ENCODE results near the gene ZNF507. TPM values are rescaled to one million over a fixed set of nuclear protein-coding genes. Genes with fewer than 3 reads are reported as not detected.

The ZNF507 gene
- total and polyA plus RNA-seq, 2 of the 8 experiments (the other 6 are each of a cell fraction or from before 2014, with no cell fraction given): 8.6 to 28.8 TPM

DNA sequence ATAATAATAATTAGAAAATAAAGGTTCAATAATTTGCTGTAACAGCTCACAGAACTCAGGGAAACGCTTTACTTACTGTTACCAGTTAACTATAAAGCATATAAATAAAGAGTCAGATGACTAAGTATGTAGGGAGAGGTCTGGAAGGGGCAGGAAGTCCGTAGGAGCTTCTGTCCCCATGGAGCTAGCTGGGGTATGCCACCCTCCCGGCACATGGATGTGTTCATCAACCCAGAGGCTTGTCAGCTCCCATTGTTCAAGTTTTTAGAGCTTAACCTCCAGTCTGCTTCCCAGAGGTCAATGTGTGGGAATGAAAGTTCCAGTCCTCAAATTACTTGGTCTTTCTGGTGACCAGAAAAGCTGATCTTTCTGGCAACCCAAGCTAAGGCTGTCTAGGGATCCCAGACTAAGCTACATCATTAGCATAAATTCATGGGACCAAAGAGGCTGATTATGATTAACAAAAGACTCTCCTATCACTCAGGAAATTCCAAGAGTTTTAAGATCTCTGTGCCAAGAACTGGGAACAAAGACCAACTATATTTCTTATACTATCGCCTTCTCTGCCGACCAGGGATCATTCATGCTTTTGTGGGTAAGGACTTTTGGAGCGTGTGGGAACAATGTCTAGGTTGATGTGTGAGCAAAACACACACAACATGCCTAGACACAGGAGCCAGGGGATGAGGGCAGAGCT, 31.7 kb upstream of the ZNF507 start:
- Histone ChIP-seq H2BK5ac (ENCODE audit: low read depth, low read length) (no peak overlapping the region), H3K56ac (replicated peaks; ENCODE audit: insufficient read length, low read depth, low read length) (no peak overlapping the region), H3K27ac (ENCODE audit: low read depth, low read length) (no peak overlapping the region), H4K5ac (ENCODE audit: insufficient read length, low read depth, low read length) (no peak overlapping the region), H3K4me2 (ENCODE audit: insufficient read depth in 1 of 2, low read depth in 2 of 2, low read length in 2 of 2) (no peak overlapping the region), H3K9me3 (ENCODE audit: insufficient read depth in 2 of 2, low read depth in 1 of 2, low read length in 1 of 2) (no peaks in the 10 kb centered on the region), H3K23ac (ENCODE audit: insufficient read length) (no peak overlapping the region), H3K9ac (replicated peaks in 1 of 4; ENCODE audit: extremely low read depth in 1 of 4, low read depth in 3 of 4, low read length in 3 of 4) (no peak overlapping the region), H3K18ac (ENCODE audit: extremely low read depth, low read length) (no peak overlapping the region), H2BK15ac (ENCODE audit: low read length) (no peak overlapping the region), H4K8ac (ENCODE audit: extremely low read depth, insufficient read depth, low read length) (no peak overlapping the region), H2AK5ac (ENCODE audit: low read depth, low read length) (no peak overlapping the region), H3K27me3 (replicated peaks in 1 of 4; ENCODE audit: control insufficient read depth in 3 of 4, extremely low read depth in 1 of 4, insufficient read depth in 3 of 4, low read length in 3 of 4) (no peaks in the 10 kb centered on the region), H4K91ac (replicated peaks; ENCODE audit: insufficient read length, low read length) (no peak overlapping the region), H2AFZ (ENCODE audit: low read length) (no peak overlapping the region), H3K36me3 (ENCODE audit: control insufficient read depth in 2 of 4, insufficient read depth in 4 of 4, low read length in 3 of 4) (no peaks in the 10 kb centered on the region), H3K79me1 (ENCODE audit: low read depth, low read length) (no peaks in the 10 kb centered on the region), H3K14ac (ENCODE audit: insufficient read length) (no peak overlapping the region), H3K4ac (replicated peaks; ENCODE audit: insufficient read length, low read depth, low read length) (no peak overlapping the region), H2BK20ac (ENCODE audit: low read length) (no peak overlapping the region), H2BK120ac (replicated peaks; ENCODE audit: low read depth, low read length) (no peak overlapping the region), H4K20me1 (replicated peaks in 1 of 2; ENCODE audit: control insufficient read depth in 1 of 2, insufficient read depth in 2 of 2, low read length in 2 of 2) (no peaks in the 10 kb centered on the region), H3K79me2 (ENCODE audit: control insufficient read depth in 1 of 2, insufficient read depth in 2 of 2, low read length in 2 of 2) (no peaks in the 10 kb centered on the region), H3K4me1 (replicated peaks in 1 of 4; ENCODE audit: control insufficient read depth in 3 of 4, insufficient read depth in 4 of 4, low read length in 3 of 4) (peaks cover 0 to 2% (median 0%) of the 10 kb centered on the region in 4 experiments; a peak in 1 of 7 replicates), H3K4me3 (ENCODE audit: extremely low read depth in 1 of 4, insufficient read depth in 2 of 4, low read depth in 3 of 4, low read length in 4 of 4) (no peak overlapping the region), H2BK12ac (ENCODE audit: low read depth, low read length) (0 out of 2 replicates have a peak overlapping the region, but pooled peaks have one; percentile 22), H3K23me2 (ENCODE audit: low read depth, low read length) (no peaks in the 10 kb centered on the region)
- FAIRE-seq (no peak), DNase-seq (ENCODE audit: low read depth in 1 of 2, low spot score in 2 of 2) (no peak)
- CTCF ChIA-PET (ENCODE audit: partially characterized antibody): interaction anchor here (0.6 to 1.6 kb wide), 2 partner anchors 26 to 139 kb away, joined by 3 to 4 read pairs; no protein-coding TSS in a partner anchor
- POLR2A ChIA-PET (ENCODE audit: partially characterized antibody): no interaction called here
- WGBS, 2 experiments (ENCODE audit: extremely low coverage in 1 of 2, insufficient coverage in 1 of 2, insufficient read length in 1 of 2, insufficient replicate concordance in 2 of 2, low coverage in 1 of 2, low lambda C conversion rate in 2 of 2, missing lambda C conversion rate in 1 of 2): 91% methylated on average over 6 of the region's 6 CpGs; no CpG with 5 or more reads in 1 of the 2 experiments
- no peak for TF ChIP-seq RFX5 (IDR thresholded peaks at IDR 0.05; ENCODE audit: borderline replicate concordance, low read depth, low read length)
- TF ChIP-seq KDM4A (IDR thresholded peaks at IDR 0.05; ENCODE audit: low read depth, low read length, severe bottlenecking): no peak
- TF ChIP-seq RXRA (IDR thresholded peaks at IDR 0.05; ENCODE audit: insufficient read depth, low read depth, low read length): no peak
- TF ChIP-seq HDAC6 (IDR thresholded peaks at IDR 0.05; ENCODE audit: low read depth, low read length): no peak
- no peak for TF ChIP-seq NANOG (IDR thresholded peaks at IDR 0.05; ENCODE audit: insufficient read depth, low read depth, low read length, poor library complexity, severe bottlenecking)
- TF ChIP-seq CBX8 (IDR thresholded peaks at IDR 0.05; ENCODE audit: borderline replicate concordance, low read depth, low read length): no peak
- TF ChIP-seq TBP (IDR thresholded peaks at IDR 0.05; ENCODE audit: low read depth, low read length): no peak
- TF ChIP-seq ASH2L (IDR thresholded peaks at IDR 0.05; ENCODE audit: low read length): no peak
- TF ChIP-seq RBBP5 (IDR thresholded peaks at IDR 0.05; ENCODE audit: borderline replicate concordance, low read depth, low read length): no peak
- TF ChIP-seq SIN3A (conservative IDR thresholded peaks at IDR 0.05 in 1 of 2, IDR thresholded peaks at IDR 0.05 in 1 of 2; ENCODE audit: low read depth in 1 of 2, low read length in 2 of 2): no peak
- TF ChIP-seq CREB1 (IDR thresholded peaks at IDR 0.05): no peak
- TF ChIP-seq PHF8 (conservative IDR thresholded peaks at IDR 0.05; ENCODE audit: low read depth, low read length): no peak
- TF ChIP-seq NRF1 (IDR thresholded peaks at IDR 0.05; ENCODE audit: low read depth, low read length): no peak
